HAP-1 (cell line): Measurements from ENCODE around the gene SLC11A1.

ENCODE experiments used
- DNase-seq, 2 experiments: peaks; one replicate each; pipeline ENCODE4 v3.0.0-alpha.2; 2016 to 2020; ENCODE audit warnings: low spot score in 2 of 2
- H3K27me3 ChIP-seq: fragments of 250-450 bp; sonication (Bioruptor Pico); 2 replicates; pipeline ENCODE4 v1.5.1; 2020; ENCODE audit warnings: low read depth, mild to moderate bottlenecking, moderate library complexity
- H3K36me3 ChIP-seq: fragments of 250-450 bp; sonication (Bioruptor Pico); replicated peaks from 2 replicates; pipeline ENCODE4 v1.5.1; 2020; ENCODE audit warnings: mild to moderate bottlenecking
- H3K4me1 ChIP-seq: fragments of 250-450 bp; sonication (Bioruptor Pico); 2 replicates; pipeline ENCODE4 v1.5.1; 2020; ENCODE audit warnings: mild to moderate bottlenecking
- H3K4me3 ChIP-seq: fragments of 250-450 bp; sonication (Bioruptor Pico); 2 replicates; pipeline ENCODE4 v1.5.1; 2020; ENCODE audit warnings: mild to moderate bottlenecking, moderate library complexity
- H3K9me3 ChIP-seq: fragments of 250-450 bp; sonication (Bioruptor Pico); 2 replicates; pipeline ENCODE4 v1.5.1; 2020; ENCODE audit warnings: mild to moderate bottlenecking, moderate library complexity
- in situ Hi-C: fragments of 300-500 bp; cut with MboI; formaldehyde crosslinking; loops from 3 replicates; pipeline ENCODE4 v1.14.3; 2020; ENCODE audit warnings: low sequenced_read_pairs, inconsistent platforms, mixed read lengths

The SLC11A1 gene

GRCh38 chr2:218374795-218375194 is 7.3 kb upstream of the SLC11A1 start:
- in situ Hi-C loops: no loop called here
- Histone ChIP-seq H3K27me3 (no peaks in the 10 kb centered on the region), H3K4me3 (no peak overlapping the region), H3K9me3 (no peaks in the 10 kb centered on the region), H3K36me3 (no peaks in the 10 kb centered on the region), H3K4me1 (no peaks in the 10 kb centered on the region; the same call in 1 of the 2 replicates)
- no peak for DNase-seq

GRCh38 chr2:218375212-218375611 is 6.9 kb upstream of the SLC11A1 start:
- no peak for DNase-seq
- H3K27me3 ChIP-seq: no peaks in the 10 kb centered on the region
- in situ Hi-C loops: no loop called here
- no peak overlapping the region for H3K4me3 ChIP-seq
- H3K36me3 ChIP-seq: no peaks in the 10 kb centered on the region
- H3K9me3 ChIP-seq: no peaks in the 10 kb centered on the region
- no peaks in the 10 kb centered on the region; the same call in 1 of the 2 replicates for H3K4me1 ChIP-seq

GRCh38 chr2:218378053-218378452 is 4.0 kb upstream of the SLC11A1 start:
- no peaks in the 10 kb centered on the region for H3K36me3 ChIP-seq
- in situ Hi-C loops: no loop called here

GRCh38 chr2:218382785-218383184 is 712 bp downstream of the SLC11A1 start:
- no peaks in the 10 kb centered on the region for H3K9me3 ChIP-seq
- no peaks in the 10 kb centered on the region for H3K4me1 ChIP-seq
- no peaks in the 10 kb centered on the region for H3K27me3 ChIP-seq
- in situ Hi-C loops: no loop called here
- no peaks in the 10 kb centered on the region for H3K36me3 ChIP-seq
- no peak overlapping the region for H3K4me3 ChIP-seq
- DNase-seq: no peak

More at GRCh38 chr2:218378053-218378452, 4.0 kb upstream of the SLC11A1 start:
- H3K4me1 ChIP-seq: no peaks in the 10 kb centered on the region; the same call in 1 of the 2 replicates
- H3K4me3 ChIP-seq: no peak overlapping the region
- no peak for DNase-seq
- H3K27me3 ChIP-seq: no peaks in the 10 kb centered on the region
- no peaks in the 10 kb centered on the region for H3K9me3 ChIP-seq

GRCh38 chr2:218383892-218384519 is 1.9 kb downstream of the SLC11A1 start:
- H3K27me3 ChIP-seq: no peaks in the 10 kb centered on the region
- no peaks in the 10 kb centered on the region for H3K4me1 ChIP-seq
- in situ Hi-C loops: no loop called here
- H3K9me3 ChIP-seq: no peaks in the 10 kb centered on the region
- no peak for DNase-seq
- no peak overlapping the region for H3K4me3 ChIP-seq
- no peaks in the 10 kb centered on the region for H3K36me3 ChIP-seq

DNA sequence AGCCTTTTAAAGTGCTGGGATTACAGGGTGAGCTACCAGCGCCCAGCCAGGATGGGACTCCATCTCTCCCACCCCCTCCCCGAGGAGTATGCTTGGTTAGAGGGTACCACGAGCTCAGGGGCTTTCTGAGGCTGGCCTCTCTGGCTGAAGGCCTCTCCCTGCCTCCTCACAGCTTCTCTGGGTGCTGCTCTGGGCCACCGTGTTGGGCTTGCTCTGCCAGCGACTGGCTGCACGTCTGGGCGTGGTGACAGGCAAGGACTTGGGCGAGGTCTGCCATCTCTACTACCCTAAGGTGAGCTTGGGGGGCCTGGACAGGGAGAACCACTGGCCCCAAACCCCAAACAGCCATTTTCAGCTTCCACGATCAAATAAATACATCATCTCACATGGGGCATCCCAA is 2.9 kb downstream of the SLC11A1 start:
- Histone ChIP-seq H3K4me3 (no peak overlapping the region), H3K4me1 (no peaks in the 10 kb centered on the region), H3K9me3 (no peaks in the 10 kb centered on the region), H3K27me3 (no peaks in the 10 kb centered on the region), H3K36me3 (no peaks in the 10 kb centered on the region)
- in situ Hi-C loops: no loop called here
- no peak for DNase-seq

DNA sequence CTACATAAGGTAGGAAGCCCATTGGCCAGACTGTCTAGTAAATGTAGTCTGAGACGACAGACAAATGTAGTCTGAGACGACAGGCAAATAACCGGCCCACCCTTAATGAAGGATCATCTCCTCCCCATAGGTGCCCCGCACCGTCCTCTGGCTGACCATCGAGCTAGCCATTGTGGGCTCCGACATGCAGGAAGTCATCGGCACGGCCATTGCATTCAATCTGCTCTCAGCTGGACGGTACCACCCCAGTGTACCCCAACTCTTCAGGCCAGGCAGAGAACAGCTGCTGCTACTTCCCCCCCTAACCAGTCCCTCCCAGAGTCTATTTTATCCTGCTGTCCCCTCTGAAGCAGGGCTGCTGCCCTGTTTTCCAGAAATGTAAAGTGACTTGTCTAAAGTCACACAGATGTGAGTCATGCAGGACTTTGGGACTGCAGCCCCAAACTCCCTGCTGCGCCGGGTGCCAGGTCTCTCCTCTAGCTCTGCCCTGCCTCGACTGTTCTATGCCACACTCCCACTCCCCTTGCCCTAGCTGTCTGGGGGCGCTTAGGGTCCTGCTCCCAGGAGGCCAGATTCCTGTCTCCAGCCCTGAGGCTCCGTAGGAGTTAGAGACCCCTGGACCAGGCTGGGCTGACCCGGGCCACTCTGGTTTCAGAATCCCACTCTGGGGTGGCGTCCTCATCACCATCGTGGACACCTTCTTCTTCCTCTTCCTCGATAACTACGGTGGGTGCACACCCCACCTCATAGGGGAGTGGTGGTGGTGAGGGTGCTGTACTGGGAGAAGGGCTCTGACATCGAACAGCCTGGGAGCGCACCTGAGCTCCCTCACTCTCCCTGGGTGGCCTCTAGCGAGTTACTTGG is 4.7 kb downstream of the SLC11A1 start:
- in situ Hi-C loops: no loop called here
- H3K27me3 ChIP-seq: no peaks in the 10 kb centered on the region
- H3K4me1 ChIP-seq: no peaks in the 10 kb centered on the region
- H3K9me3 ChIP-seq: no peaks in the 10 kb centered on the region
- no peak overlapping the region for H3K4me3 ChIP-seq
- no peaks in the 10 kb centered on the region for H3K36me3 ChIP-seq
- DNase-seq: no peak

- Histone ChIP-seq H3K27me3 (no peaks in the 10 kb centered on the region), H3K4me3 (no peak overlapping the region), H3K9me3 (no peaks in the 10 kb centered on the region), H3K4me1 (no peaks in the 10 kb centered on the region), H3K36me3 (no peaks in the 10 kb centered on the region)
- in situ Hi-C loops: no loop called here
- DNase-seq: no peak
These were observed 5.5 kb downstream of the SLC11A1 start for GRCh38 chr2:218387369-218388194.

GRCh38 chr2:218389333-218390150 is 7.5 kb downstream of the SLC11A1 start:
- Histone ChIP-seq H3K4me3 (no peak overlapping the region), H3K36me3 (no peaks in the 10 kb centered on the region), H3K9me3 (no peaks in the 10 kb centered on the region), H3K4me1 (no peaks in the 10 kb centered on the region), H3K27me3 (no peaks in the 10 kb centered on the region)
- no peak for DNase-seq
- in situ Hi-C loops: loop anchor here (5.0 kb wide), 1 partner anchor 87 kb away; no protein-coding TSS in a partner anchor

DNA sequence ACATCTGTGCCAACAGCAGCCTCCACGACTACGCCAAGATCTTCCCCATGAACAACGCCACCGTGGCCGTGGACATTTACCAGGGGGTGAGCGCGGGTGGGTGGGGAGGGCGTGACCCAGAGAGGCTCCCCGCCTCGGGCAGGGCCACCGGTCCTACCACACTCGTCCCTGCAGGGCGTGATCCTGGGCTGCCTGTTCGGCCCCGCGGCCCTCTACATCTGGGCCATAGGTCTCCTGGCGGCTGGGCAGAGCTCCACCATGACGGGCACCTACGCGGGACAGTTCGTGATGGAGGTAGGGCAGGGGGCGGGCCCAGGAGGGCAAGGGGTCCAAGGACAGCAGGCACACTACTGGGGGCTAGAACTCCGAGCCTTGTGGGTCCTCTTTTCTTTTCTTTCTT is 9.1 kb downstream of the SLC11A1 start:
- in situ Hi-C loops: loop anchor here (5.0 kb wide), 1 partner anchor 89 kb away; no protein-coding TSS in a partner anchor
- H3K9me3 ChIP-seq: no peaks in the 10 kb centered on the region
- no peaks in the 10 kb centered on the region for H3K27me3 ChIP-seq
- H3K4me1 ChIP-seq: peaks cover 6% of the 10 kb centered on the region
- no peaks in the 10 kb centered on the region for H3K36me3 ChIP-seq
- no peak for DNase-seq
- no peak overlapping the region for H3K4me3 ChIP-seq

DNA sequence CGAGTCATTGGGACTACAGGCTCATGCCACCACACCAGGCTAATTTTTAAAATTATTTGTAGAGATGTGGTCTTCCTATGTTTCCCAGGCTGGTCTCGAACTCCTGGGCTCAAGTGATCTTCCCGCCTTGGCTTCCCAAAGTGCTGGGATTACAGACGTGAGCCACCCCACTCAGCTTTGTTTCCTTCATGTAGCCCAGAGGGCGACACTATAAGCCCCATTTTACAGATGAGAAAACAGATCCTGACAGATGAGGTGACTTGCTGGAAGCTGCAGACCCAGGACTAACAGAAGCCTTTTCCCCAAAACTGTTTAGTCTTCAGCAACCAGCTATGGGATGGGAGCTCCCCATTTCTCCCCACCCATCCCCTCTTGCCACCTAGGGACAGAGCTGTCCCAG is 10.4 kb downstream of the SLC11A1 start:
- Histone ChIP-seq H3K9me3 (no peaks in the 10 kb centered on the region), H3K27me3 (no peaks in the 10 kb centered on the region), H3K4me1 (peaks cover 16% of the 10 kb centered on the region), H3K4me3 (no peak overlapping the region), H3K36me3 (no peaks in the 10 kb centered on the region)
- no peak for DNase-seq
- in situ Hi-C loops: loop anchor here (5.0 kb wide), 1 partner anchor 90 kb away; no protein-coding TSS in a partner anchor

GRCh38 chr2:218392891-218393462 is 10.9 kb downstream of the SLC11A1 start:
- Histone ChIP-seq H3K9me3 (no peaks in the 10 kb centered on the region), H3K36me3 (no peaks in the 10 kb centered on the region), H3K27me3 (no peaks in the 10 kb centered on the region), H3K4me3 (no peak overlapping the region), H3K4me1 (peaks cover 17% of the 10 kb centered on the region)
- no peak for DNase-seq
- in situ Hi-C loops: loop anchor here (5.0 kb wide), 1 partner anchor 91 kb away; no protein-coding TSS in a partner anchor
